AG08395 (cell line): Measurements from ENCODE around the gene GJB6.
"Not testable (repeated sequence)": the region's sequence is repeated elsewhere in the genome, so short reads cannot be mapped to it uniquely, and the experiment has no call there.

Experiments
- DNase-seq: peaks from one replicate; pipeline ENCODE4 v3.0.0; 2012; ENCODE audit warnings: mixed read lengths, low spot score

The GJB6 gene

GRCh38 chr13:20231839-20232555, at the start of gene GJB6:
TSS of gene GJB6 (minus strand) at chr13:20232319. CDS start at chr13:20223480, 8,839 bp downstream.
- no peak for DNase-seq

DNA sequence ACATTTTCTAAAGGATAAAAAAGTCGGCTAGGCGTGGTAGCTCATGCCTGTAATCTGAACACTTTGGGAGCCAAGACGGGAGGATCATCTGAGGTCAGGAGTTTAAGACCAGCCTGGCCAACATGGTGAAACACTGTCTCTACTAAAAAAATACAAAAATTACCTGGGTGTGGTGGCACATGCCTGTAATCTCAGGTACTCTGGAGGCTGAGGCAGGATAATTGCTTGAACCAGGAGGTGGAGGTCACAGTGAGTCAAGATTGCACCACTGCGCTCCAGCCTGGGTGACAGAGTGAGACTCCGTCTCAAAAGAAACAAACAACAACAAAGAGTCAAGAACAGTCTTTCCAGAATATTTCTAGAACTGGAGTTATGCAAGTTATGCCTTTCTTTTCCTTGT, 44.8 kb upstream of the GJB6 start:
- DNase-seq, result not testable (repeated sequence)

DNA sequence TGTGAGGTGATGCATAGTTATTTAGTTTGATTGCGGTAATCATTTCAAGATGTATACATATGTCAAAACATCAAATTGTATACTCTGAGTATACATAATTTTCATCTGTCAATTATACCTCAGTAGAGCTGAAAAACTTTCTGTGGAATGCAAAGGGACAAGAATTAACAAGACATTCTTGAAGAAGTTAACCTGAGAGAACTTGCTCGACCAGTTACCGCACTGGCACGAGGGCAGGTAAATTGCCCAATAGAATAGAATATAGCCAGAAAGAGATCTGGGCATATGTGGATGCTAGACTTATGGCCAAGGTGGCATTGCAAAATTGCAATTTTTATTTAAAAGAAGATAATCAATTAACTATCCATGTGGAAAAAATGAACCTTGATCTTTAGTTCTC, 42.3 kb upstream of the GJB6 start:
- no peak for DNase-seq

DNA sequence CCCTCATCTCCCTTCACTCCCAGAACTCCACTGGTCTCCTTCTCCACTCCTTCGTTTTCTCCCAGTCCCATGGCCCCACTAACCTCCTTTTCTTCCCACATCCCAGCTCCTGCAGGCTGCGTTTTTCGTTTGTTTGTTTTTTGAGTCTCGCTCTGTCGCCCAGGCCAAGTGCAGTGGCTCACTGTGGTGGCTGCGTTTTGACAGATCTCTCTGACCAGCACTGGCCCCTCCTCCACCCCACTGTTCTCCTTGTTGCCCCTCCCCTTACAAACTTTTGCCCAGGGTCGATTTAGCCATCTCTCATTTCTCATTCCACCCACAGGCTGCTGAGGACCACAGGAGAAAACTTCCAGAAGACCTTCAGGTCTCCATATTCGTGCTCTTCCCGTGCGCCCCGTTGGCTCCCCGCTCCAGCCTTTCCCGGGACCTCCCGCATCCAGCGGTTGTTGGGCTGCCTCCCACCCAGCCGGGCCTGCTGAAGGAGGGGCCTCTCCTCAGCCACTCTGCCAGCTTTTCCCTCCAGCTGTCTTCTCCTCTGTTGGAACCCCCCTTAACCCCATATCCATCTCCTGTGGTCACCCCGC, 40.6 kb upstream of the GJB6 start:
- DNase-seq, result no peak

DNA sequence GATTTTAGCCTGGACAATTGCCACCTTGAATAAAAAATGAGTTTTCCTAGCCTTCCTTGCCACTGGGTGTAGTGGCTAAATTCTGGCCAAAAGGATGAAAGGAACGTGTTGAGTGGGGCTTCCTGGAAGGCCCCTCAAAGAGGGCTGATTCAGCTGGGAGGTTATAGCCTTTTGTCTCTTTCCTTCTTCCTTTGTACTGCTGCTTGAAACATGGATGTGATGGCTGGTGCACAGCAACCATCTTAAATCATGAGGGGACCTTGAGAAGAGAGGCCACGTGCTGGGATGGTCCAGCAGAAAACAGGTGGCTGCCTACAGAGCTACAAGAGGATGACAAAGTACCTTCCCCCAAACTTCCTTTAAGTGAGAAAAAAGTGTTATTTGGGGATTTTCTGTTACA, 40.0 kb upstream of the GJB6 start:
- DNase-seq, result no peak

- no peak for DNase-seq
Measured at GRCh38 chr13:20271441-20271840, 39.3 kb upstream of the GJB6 start.

DNA sequence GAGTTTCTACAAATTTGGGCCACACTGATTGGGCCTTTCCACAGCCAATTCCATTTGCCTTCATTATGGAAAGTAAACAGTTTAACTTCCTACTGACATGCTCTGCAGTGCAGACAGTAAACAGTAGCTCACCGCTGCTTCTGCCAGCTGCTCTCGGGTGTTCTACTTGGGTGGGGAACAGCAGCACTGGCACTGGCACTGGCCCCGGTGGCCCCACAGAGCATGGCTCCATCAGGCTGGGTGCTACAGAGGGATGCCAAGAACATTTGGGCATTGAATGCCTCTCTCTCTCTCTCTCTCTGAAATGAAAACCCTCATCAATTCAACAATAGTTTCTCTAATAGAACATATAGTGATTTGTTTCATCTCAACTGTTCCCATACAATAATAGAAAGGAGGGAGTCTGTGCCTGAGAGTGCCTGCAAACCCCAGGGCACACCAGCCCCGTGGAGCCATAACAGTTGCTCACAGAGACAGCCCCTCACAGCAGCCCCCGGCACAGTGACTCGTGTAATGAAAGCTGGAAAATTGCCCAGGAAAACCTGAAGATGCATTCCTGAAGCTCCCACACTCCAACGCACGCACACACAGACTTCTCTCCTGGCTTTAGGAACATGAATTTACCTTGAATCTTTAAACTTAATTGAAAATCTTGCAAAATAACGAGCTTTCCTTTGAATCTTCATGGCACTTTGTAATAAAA, 38.2 kb upstream of the GJB6 start:
- DNase-seq, result no peak

GRCh38 chr13:20264271-20265018, 32.3 kb upstream of the GJB6 start:
- no peak for DNase-seq

GRCh38 chr13:20263393-20264044, 31.4 kb upstream of the GJB6 start:
- DNase-seq, result no peak

DNA sequence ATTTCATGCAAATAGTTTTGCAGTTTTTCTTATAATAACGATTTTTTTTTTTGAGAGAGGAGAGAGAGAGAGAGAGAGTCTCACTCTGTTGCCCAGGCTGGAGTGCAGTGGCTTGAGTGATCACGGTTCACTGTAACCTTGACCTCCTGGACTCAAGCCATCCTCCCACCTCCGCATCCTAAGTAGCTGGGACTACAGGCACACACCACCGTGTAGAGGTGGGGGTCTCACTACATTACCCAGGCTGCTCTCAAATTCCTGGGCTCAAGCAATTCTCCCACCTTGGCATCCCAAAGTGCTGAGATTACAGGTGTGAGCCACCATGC, 26.8 kb upstream of the GJB6 start:
- DNase-seq, result no peak

GRCh38 chr13:20258208-20258962, 26.3 kb upstream of the GJB6 start:
- no peak for DNase-seq

DNA sequence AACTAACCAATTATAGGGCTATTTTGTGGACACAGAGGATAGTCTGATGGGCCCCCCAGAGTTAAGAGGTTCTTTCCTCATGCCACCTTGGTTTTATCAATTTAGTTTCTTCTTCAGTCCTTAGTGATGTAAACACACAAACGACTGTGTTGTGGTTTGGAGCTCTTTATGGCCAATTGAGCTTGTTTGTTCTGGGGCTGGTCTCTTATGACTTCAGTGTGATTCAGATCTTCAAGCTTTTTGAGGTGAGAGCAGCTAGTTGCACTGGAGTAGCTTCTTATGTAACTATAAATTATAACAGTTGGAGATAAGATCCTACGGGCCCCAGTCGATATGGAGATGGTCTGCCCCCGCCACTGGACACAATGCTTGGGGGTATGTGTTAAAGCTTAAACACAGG, 22.0 kb upstream of the GJB6 start:
- no peak for DNase-seq

GRCh38 chr13:20249913-20250312, 17.8 kb upstream of the GJB6 start:
- DNase-seq, result no peak

GRCh38 chr13:20247963-20248362, 15.8 kb upstream of the GJB6 start:
- no peak for DNase-seq

GRCh38 chr13:20247403-20247802, 15.3 kb upstream of the GJB6 start:
- no peak for DNase-seq

- DNase-seq, result no peak
Measured at GRCh38 chr13:20241593-20241992, 9.5 kb upstream of the GJB6 start.

- DNase-seq, result no peak
Measured at GRCh38 chr13:20239748-20240147, 7.6 kb upstream of the GJB6 start.

DNA sequence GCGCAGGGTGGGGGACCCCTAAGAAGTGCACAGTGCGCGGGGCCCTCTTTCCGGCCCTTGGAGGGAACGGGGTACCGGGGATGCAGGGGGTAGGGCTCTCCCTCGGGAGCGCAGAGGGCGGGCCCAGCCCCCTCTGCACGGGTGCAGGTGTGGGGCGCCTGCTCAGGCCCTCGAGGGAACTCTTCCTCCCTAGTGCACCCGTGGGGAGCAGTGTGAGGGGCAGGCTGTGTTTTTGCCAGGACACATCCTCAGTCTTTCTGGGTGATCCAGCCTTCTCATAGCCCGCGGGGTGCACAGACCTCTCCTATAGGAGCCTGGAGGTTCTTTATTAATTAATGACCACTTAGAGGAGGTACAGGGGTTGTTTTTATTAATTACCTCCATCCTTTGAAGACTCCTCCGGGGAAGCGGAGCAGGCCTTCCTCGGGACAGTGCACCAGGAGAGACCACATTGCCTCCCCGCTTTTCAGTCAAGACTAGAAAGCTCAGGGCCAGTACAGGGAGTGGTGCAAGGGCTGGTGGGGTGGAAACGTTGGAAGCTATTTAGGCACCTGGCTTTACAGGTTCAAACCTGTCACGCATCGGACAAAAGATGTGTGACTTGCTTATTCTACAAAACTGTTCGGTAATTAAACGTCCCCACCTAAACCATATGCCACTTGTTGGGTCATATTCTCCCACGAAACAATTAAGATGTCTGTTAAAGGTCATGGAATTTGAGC, 598 bp upstream of the GJB6 start:
- no peak for DNase-seq

GRCh38 chr13:20230913-20231838, 943 bp downstream of the GJB6 start:
- no peak for DNase-seq

DNA sequence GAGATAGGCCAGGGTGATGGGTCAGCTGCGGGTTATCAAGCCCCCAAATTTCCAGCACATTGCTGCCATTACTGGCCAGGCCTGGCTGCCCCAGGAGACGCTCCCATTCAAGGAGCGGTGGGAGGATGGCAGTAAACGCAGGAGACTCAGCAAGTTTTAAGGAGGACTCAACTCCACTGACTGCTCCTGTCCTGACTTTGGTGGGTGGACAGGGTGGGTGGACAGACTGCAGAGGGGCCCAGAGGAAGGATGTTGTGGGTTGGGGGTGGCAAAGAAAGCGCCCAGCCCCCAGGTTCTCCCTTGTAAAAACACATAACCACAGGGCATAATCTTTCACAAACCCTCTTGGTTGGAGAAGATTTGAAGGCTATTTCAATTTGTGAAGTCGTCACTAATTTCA, 4.4 kb downstream of the GJB6 start:
- DNase-seq, result no peak
